WTC11 (cell line): ENCODE results near the gene AKAP9.

Experiments
- MYBL2 ChIP-seq: sonication (generic); formaldehyde crosslinking; IDR thresholded peaks from 2 replicates; pipeline ENCODE4 v1.8.1; 2023; ENCODE audit warnings: mild to moderate bottlenecking, moderate library complexity, missing genetic modification reagents
- PRRX2 ChIP-seq: fragments of 250-450 bp; sonication (Bioruptor Pico); IDR thresholded peaks from 2 replicates; pipeline ENCODE4 v1.8.0; 2021; ENCODE audit warnings: mild to moderate bottlenecking
- TCF7 ChIP-seq: sonication (generic); formaldehyde crosslinking; IDR thresholded peaks from 2 replicates; pipeline ENCODE4 v1.8.0; 2022; ENCODE audit warnings: mild to moderate bottlenecking, low read depth, missing genetic modification reagents, moderate library complexity
- ZNF423 ChIP-seq: fragments of 250-450 bp; sonication (Bioruptor Pico); IDR thresholded peaks from 2 replicates; pipeline ENCODE4 v2.1.2; 2022; ENCODE audit warnings: mild to moderate bottlenecking, moderate library complexity
- TF ChIP-seq, protein P1 (sequence below): sonication (generic); formaldehyde crosslinking; IDR thresholded peaks from 2 replicates; pipeline ENCODE4 v1.8.1; 2023; ENCODE audit warnings: mild to moderate bottlenecking, moderate library complexity, missing genetic modification reagents
- TF ChIP-seq, protein P2 (sequence below): fragments of 200-600 bp; IDR thresholded peaks from 2 replicates; pipeline ENCODE4 v1.8.0; 2022; ENCODE audit warnings: antibody characterized with exemption
- TF ChIP-seq, protein P3 (sequence below): sonication (generic); formaldehyde crosslinking; IDR thresholded peaks from 2 replicates; pipeline ENCODE4 v1.8.1; 2023; ENCODE audit warnings: mild to moderate bottlenecking, missing genetic modification reagents, moderate library complexity

DNA sequence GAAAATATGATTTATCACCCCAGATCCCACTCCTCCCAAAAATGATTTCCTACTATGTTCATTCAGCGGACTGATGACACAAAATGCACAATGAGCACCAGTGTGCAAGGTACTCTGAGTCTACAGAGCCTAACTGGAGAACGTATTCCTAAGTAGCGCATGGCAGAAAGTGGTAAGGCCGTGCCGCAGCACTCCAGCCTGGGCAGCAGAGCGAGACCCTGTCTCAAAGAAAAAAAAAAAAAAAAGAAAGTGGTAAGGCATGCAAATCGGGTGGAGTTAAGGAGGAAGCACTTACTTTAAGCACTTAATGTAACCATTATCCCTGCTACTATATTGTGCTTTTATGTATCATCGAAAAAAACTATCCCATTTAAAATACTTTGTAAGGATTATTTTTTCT, 168.2 kb downstream of the AKAP9 start:
- TF ChIP-seq, protein P1, sequence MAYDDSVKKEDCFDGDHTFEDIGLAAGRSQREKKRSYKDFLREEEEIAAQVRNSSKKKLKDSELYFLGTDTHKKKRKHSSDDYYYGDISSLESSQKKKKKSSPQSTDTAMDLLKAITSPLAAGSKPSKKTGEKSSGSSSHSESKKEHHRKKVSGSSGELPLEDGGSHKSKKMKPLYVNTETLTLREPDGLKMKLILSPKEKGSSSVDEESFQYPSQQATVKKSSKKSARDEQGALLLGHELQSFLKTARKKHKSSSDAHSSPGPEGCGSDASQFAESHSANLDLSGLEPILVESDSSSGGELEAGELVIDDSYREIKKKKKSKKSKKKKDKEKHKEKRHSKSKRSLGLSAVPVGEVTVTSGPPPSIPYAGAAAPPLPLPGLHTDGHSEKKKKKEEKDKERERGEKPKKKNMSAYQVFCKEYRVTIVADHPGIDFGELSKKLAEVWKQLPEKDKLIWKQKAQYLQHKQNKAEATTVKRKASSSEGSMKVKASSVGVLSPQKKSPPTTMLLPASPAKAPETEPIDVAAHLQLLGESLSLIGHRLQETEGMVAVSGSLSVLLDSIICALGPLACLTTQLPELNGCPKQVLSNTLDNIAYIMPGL (CRISPR knock-in tag) = no peak
- TF ChIP-seq, protein P2, sequence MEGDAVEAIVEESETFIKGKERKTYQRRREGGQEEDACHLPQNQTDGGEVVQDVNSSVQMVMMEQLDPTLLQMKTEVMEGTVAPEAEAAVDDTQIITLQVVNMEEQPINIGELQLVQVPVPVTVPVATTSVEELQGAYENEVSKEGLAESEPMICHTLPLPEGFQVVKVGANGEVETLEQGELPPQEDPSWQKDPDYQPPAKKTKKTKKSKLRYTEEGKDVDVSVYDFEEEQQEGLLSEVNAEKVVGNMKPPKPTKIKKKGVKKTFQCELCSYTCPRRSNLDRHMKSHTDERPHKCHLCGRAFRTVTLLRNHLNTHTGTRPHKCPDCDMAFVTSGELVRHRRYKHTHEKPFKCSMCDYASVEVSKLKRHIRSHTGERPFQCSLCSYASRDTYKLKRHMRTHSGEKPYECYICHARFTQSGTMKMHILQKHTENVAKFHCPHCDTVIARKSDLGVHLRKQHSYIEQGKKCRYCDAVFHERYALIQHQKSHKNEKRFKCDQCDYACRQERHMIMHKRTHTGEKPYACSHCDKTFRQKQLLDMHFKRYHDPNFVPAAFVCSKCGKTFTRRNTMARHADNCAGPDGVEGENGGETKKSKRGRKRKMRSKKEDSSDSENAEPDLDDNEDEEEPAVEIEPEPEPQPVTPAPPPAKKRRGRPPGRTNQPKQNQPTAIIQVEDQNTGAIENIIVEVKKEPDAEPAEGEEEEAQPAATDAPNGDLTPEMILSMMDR = no peak
- no peak for TF ChIP-seq TCF7 (CRISPR knock-in tag)
- TF ChIP-seq ZNF423 = no peak
- no peak for TF ChIP-seq MYBL2 (CRISPR knock-in tag)
- TF ChIP-seq, protein P3, sequence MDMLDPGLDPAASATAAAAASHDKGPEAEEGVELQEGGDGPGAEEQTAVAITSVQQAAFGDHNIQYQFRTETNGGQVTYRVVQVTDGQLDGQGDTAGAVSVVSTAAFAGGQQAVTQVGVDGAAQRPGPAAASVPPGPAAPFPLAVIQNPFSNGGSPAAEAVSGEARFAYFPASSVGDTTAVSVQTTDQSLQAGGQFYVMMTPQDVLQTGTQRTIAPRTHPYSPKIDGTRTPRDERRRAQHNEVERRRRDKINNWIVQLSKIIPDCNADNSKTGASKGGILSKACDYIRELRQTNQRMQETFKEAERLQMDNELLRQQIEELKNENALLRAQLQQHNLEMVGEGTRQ (CRISPR knock-in tag) = no peak
- no peak for TF ChIP-seq PRRX2 (CRISPR knock-in tag)
